Myocyte (in vitro differentiated cells): Measurements from ENCODE around the gene TSPO. TPM values are rescaled to one million over a fixed set of nuclear protein-coding genes. Genes with fewer than 3 reads are reported as not detected.

Source experiments
- DNase-seq: peaks from one replicate; pipeline ENCODE4 v3.0.0-alpha.2; 2012; ENCODE audit warnings: low read depth
- total RNA-seq: library from RNA; depleted of rRNA; stranded (reverse); fragments of >200 nt; gene quantifications from 2 replicates; pipeline ENCODE4 v1.2.3, GENCODE V29; 2014

Gene TSPO
- total RNA-seq, 1 donor from 2014 or later = 293 TPM

DNA sequence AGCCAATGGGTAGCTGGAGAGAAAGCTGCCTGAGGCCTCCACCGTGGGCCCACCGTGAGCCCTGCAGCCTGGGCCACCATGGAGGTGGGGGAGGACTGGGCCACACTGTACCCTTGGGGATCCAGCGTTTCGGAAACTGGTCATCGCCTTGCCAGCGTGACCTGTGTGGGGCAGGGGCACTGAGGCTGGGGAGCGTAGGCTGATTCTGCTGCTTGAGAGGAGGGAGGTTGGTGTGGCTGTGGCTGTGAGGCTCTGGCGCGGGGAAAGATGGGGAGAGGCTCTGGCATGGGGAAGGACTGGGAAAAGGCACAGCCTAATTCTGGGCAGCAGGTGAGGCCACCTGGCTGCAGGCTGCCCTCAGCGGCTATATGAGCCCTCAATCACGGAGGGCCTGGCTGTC is 48.2 kb downstream of the TSPO start:
- DNase-seq = no peak

DNA sequence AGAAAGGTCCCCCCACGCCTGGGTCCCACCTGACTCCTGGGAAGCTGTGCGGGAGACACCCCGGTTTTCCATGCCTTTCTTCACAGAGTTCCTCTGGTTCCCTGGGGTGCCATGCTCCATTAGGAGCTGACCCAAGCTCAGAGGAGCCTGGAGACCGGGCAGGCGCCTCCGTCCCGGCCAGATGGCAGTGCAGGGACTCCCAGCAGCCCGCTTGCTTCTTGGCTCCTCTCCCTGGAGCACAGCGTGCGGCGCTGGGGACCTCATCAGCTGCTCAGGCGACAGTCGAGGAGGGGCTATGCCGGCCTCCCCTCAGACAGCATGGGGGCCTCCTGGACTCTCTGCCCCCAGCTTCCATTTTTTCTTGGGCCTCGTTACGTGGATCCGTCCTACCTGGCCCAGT is 48.7 kb downstream of the TSPO start:
- DNase-seq = no peak

DNA sequence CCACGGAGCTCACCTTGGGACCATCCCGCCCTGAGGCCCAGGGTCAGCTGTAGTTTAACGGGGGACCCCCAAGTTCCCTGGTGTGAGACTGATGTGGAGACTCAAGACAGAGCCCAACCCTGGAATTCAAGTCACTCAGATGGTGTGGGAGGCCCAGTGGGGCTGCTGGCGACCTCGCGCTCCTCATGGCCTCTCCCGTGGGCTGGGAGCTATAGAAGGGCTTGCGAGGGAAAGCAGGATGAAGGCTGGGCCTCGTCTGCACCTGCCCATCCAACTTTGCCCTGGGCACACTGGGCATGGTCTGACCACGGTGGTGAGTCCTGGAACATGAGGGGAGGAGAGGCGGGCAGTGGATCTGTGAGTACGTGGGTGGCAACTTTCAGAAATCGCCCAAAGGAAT is 49.2 kb downstream of the TSPO start:
- no peak for DNase-seq

DNA sequence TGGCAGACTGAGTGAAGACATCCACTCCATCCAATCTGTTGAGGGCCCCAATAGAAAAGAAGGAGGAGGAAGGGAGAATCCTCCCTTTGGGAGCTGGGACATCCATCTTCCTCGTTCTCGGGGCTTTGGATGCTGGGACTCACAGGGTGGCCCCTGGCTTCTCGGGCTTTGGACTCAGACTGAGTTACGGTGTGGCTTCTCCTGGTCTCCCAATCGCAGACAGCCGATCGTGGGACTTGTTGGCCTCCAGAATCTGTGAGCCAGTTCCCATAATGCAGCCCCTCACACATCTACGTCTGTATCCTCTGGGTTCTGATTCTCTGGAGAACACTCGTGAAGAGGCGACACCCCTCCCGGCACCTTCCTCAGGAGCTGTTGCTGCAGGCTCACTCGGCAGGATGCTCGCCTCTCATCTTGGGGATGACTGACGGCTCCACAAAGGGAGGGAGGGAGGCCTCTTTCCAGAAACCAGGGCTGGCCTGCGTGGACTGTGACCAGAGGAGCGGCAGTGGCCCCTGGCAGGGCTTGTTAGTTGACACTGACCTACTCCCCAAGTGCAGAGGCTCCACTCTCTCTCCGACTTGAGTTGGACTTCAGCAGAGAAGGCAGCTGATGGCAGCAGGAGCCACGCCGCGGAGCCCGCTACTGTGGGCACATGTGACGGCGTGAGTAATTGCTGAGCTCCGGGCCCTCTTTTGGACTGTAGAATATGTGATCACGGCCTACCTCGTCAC is 50.3 kb downstream of the TSPO start:
- DNase-seq = no peak

DNA sequence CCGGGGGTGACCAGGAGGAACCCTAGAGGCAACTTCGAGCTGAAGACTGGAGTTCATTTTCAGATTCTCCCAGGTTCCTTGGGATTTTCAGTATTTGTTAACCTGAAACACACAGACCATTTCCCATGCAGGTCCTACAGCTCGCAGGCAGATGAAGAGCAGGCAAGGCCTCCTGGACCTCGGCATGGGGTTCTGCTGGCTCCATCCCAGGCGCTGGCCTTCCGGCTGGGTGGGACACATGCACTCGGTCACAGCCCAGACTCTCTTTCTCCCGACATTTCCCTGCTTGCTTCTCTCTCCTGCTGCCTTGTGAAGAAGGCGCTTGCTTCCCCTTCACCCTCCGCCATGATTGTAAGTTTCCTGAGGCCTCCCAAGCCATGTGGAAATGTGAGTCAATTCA is 51.0 kb downstream of the TSPO start:
- no peak for DNase-seq

DNA sequence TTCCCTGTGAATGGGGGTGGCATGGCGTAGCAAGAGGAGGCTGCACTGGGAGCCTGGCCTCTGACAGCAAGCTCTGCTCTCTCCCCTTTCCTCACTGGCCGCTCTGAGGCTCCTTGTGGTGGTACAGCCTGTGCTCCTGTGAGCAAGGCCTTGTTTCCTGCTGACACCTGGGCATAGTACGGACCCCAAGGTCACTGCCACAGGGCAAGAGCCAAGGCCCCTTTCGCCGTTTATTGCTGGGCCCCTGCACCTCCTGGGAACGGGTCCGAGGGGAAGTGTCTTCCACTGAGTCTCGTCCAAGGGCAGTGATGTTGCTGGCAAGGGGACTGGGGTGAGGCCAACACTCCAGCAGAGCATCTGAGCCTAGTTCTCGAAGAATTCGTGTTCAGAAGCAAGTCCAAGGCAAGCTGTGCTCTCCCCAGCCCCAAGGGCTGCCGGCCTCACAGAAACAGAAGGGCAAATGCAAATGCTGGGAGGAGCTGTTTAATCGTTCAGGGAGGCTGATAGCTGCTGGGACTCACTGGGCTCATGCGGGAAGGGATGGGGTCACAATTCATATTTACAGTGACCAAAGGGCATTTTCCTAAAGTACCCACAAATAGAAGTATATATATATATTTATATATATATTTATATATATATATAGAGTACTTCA is 51.5 kb downstream of the TSPO start:
- no peak for DNase-seq

DNA sequence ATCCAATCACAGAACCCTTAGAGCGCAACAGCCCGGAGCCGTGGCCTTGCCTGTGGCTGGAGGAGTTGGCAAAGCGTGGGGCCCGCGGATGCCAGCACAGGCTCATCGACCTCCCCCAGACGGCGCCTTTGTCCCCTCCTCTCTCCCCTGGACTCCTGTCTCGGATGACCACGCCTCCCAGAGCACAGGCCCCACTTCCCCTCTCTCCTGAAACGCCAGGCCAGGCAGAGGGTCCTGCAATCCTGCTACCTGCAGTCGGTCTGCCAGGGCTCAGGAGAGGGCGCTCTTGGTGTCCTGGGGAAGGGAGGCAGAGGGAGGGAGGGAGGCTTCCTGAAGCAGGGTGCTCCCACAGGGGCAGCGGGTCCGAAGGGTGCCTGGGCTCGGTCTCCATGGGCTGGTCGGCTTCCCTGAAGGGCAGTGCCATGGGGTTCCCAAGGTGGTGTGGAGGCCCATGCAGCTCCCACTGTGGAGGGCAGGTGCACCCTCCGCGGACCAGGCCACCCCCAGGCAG is 52.2 kb downstream of the TSPO start:
- DNase-seq = no peak

DNA sequence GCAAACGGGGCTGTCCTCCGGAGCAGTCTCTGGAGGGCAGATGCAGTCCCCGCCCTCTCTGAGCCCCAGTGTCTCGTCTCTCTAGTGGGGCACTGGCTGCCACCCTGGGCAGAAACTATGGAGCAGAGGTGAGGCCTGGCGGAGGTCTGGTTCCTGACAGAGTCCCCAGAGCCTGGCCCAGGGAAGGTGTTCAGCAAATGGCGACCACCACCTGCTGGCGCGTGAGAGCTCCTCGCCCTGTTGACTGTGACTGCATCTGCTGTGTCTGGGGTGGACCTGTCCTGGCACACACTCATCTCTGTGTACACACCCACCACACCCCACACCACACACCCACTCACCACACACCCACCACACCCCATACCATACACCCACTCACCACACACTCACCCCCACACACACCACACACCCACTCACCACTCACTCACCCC is 53.9 kb downstream of the TSPO start:
- DNase-seq = no peak

DNA sequence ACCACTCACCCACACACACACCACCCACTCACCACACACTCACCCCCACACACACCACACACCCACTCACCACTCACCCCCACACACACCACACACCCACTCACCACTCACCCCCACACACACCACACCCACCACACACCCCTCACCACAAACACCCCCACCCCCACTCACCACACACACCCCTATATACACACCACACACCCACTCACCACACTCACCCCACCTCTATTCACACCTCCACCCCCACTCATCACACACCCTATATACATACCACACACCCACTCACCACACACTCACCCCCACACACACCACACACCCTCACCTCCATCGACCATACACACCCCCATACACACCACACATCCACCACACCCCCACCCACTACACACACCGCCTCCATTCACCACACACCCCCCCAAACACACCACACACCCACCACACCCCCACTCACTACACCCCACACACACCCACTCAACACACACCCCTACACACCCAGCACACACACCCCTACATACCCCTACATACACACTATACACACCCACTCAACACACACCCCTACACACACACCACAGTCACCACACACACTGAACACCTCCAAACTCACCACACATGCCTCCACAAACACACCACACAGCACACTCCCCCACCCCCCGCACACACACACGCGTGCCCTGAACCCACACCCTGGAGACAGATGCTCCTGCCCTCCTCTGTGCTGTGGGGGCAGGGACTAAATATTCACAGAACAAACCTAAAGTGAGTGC is 54.6 kb downstream of the TSPO start:
- DNase-seq = no peak

DNA sequence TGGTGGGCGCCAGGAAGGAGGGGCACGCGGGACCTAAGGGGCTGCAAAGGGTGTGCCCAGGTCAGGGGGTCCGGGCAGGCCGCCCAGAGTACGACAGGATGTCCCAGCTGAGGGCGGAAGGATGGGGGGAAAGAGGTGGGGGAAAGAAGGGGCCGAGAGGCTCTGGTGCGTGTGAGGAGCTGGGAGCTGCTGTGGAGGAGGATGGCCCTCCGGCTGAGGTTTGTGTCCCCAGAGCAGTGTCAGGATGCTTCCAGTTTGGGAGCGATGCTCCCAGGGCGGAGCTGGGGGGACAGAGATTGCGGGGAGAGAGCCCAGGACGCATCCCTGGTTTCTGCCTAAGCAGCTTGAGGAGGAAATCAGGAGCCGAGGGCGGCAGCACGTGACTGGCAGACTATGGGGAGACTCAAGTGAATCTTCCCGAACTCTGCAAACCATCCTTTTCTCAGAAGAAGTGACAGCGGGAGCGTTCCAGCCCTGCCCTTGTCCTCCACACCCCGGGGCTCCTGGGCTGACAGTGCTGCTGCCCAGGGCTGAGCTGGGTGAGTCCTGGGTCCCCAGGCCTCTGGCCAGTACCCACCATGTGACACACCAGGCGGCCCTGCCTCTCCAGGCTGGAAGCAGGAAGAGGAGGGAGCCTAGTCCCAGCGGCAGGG is 55.3 kb downstream of the TSPO start:
- DNase-seq = no peak

DNA sequence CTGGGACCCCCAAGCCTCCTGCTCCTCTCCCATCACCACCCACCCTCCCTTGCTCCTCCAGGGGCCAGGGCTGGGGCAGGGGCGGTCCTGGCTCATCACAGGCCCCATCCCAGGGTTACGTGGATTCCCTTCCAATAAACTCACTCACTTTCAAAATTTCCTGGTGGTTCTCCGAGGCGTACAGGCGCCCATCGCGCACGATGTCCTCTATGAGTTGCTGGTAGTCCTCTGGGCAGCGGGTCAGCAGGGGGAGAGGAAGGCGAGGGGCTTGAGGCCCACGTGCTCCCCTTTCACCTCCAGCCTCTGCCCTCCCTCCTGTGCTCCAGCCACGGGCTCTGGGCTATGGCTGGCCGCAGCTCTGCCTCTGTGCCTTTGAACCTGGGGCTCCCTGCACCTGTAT is 56.0 kb downstream of the TSPO start:
- no peak for DNase-seq

DNA sequence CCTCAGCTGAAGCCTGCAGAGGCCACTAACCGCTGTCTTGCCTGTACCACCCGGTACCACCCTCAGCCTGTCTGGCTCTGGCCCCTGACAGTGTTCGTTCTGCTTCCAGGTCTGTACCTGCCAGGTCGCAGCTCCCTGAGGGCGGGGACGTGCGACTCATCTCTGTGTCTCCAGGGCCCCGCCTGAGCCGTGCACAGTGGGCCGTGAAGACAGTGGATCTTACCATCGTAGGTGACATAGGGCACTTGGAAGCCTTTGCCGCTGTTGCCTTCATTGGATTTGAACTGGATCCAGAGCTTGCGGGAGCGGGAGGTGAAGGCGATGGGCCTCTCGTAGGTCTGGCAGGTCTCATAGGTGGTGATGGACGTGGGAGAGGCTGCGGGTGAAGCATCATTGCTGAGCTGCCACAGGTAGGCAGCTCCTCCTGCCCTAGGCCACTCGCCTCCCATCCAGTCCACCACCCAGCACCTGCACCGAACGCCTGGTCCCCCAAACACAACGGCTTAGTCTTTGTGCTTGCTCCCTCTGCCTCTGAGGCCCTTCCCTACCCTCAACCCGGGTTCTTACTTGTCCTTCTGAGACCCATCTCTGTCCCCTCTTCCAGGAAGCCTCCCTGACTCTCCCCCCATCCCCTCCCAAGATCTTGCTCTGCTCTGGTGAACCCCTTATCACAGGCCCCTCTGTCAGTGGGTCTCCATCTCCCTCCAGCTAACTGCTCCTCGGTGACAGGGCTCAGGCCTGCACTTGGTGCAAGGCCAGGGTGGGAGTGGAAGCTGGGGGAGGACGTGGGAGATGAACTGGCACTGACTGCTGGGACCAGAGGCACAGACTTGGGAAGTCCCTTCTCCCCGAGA is 56.7 kb downstream of the TSPO start:
- no peak for DNase-seq

DNA sequence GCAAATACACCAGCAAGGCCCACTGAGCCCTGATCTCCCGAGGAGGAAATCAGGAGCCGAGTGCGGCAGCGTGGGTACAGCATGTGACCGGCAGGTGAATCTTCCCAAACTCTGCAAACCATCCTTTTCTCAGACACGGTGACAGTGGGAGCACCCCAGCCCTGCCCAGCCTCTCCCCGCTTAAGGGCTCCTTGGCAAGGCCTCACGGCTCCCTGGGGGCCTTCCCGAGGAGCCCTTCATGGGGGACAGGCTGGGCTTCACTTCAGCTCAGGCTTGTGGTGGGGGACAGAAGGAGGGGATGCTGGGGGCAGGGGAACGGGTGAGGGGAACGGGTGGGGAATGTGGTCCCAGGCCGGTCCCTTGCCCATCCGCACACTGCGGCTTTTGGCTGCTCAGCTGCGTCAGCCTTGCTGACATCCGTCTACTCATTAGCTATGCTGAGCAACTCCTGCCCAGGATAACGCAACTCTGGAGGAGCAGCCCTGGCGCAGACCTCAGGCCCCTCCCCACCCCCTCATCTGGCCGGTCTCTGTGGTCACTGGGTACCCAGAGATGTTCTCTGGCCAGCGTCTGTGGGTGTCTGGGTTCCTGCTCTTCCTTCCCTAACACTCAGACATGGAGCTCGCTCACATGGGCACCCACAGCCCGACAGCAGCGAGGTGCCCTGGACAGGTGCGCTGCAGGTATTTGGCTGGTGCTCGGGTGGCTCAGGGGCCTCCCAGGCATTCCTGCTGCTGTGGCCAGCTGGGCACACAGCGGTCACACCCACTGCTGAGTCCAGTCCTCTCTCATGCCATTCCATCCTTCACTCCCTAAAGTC is 57.6 kb downstream of the TSPO start:
- no peak for DNase-seq

DNA sequence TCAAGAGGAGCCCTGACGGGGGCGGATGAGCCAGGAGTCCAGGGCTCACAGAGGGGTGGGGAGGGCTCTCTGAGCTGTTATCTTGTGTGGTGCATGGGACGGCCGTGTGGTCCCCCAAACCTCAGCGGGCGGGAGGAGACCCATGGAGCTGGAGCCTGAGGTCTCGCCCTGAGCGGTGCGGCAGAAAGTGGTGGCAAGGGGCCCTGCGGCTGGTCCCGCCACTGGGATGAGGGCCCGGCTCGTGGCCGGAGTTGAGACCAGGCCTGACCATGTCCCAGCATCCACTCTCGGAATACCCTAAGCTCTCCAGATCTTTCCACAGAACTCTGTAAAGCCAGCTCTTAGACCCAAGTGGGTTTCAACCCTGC is 58.1 kb downstream of the TSPO start:
- DNase-seq = no peak

DNA sequence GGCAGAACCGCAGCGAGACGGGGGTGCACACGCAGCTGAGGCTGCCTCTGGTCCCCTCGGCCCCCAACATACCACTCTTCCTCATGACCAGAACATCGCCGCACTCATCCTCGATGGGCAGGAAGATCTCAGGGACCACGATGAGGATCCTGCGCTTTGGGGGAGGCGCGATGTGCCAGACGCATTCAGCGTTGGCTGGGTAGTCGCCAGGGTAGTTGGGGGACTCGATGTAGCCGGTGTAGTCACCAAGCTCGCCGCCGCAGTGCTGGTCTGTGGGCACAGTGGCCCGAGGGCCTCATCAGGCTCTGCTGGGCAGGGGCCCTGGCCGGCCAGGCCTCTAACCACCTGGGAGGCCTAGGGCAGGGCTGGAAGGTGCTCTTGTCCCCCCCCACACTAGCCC is 58.6 kb downstream of the TSPO start:
- DNase-seq = no peak

DNA sequence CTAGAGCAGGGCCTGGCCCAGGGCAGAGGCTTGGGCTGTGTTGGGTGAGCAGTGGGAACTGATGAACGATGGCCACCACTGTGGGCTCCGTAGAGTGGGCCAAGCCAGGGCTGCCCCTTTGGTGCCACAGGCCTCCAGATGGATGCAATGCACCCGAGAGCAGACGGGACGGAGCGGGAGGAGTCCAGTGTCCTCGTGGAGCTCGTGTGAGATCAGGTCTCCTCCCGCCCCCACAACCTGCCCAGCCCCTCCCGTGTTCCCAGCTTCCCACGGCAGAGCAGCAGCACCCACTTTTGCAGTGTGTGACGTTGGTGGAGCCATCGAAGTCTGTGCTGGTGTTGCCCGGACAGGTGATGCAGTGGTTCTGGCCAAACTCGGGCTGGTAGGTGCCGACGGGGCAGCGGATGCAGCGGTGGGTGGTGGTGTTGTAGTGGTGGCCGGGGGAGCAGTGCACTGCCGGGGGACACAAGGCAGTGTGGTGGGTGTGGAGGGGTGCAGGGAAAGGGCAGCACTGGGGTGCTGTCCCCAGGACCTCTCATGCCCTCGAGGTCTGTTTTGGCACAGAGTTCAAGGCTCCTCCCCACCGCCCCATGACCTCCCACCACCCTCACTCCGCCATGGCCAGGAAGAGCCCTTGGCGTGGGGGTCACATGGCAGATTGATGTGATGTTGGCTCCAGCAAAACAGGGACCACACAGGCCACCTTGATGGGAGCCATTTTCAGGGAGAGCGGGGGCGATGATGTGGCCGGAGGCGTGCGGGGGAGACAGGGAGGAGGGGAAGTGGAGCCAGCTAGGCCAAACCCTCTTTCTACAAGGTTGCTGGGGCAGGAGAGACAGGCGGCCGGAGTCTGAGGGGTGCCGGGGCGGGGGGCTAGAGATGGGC is 59.5 kb downstream of the TSPO start:
- no peak for DNase-seq

DNA sequence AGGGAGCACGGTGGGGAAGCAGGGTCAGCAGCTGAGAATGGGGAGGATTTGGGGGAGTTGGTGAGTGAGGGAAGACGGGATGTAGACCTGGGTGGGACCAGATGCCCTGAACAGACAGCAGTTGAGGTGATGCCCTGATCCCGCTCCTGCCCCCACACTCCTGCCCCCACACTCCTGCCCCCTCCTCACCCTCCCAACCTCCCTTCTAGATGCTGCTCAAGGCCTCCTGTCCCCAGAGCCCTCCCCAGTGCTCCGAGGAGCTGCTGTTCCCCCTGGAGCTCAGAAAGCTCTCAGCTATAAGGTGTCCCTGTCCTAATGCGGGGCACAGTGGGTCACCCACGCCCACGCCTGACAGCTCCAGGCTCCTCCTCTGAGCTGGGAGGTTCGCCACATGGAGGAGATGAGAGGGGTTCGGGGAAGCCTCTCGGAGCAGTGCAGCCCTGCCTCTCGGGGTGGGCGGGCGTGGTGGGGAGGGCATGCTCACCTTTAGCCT is 60.6 kb downstream of the TSPO start:
- no peak for DNase-seq

DNA sequence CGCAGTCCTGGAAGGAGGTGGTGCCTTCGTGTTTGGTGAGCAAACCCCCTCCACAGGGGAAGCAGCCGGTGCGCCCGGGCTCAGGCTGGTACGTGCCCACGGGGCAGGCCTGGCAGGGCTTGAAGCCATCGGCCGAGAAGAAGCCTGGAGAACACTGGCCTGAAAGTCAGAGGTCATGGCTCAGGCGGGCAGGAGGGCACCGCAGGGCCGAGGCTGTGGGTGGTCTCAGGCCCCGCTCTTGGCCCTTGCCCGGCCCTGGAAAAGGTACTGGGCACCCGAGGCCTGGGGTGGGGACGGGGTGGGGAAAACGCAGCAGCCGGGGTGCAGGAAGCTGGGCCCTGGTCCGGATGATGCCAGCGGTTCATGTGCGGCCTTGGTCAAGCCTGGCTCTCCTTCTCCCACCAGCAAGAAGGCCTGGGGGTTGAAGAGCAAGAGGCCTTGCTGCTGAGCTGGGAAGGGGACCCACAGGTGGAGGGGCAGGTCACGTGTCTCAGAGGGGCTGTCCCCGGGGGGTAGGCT is 61.1 kb downstream of the TSPO start:
- DNase-seq = no peak
